GM20000 (cell line): ENCODE data around the gene RASGRP3.
A peak's percentile ranks its signal among the peaks of the same experiment; 100 is the strongest.

Source experiments
- DNase-seq: peaks from one replicate; pipeline ENCODE4 v3.0.0; 2012; ENCODE audit warnings: low spot score
- CTCF ChIP-seq: IDR thresholded peaks from 2 replicates; pipeline ENCODE4 v1.5.1; 2012; ENCODE audit warnings: mild to moderate bottlenecking, control low read depth; ENCODE audit errors: extremely low read depth, missing control alignments

Gene RASGRP3

DNA sequence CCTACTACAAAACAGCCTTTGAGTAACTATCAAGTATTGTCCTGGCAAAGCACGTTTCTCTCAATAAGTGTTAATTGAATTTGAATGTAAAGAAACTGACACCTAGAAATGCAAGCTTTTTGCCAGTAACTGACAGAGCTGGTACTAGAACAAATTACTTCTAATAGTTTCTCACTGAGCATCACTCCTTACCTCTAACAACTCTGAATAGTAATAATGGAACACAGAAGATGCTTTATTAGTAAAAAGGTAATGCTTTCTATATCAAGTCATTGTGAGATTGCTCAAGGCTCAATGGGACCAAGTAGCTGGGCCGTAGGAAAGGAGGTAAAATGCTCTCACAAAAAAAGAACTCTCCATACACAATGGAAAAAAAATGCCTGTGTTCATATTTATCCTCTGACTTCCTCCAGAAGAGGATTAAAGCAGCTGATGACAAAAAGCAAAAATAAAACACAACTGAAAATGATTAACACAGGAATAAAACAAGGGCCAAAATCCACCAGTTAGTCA is 11.8 kb downstream of the RASGRP3 start:
- DNase-seq: no peak
- no peak for TF ChIP-seq CTCF

DNA sequence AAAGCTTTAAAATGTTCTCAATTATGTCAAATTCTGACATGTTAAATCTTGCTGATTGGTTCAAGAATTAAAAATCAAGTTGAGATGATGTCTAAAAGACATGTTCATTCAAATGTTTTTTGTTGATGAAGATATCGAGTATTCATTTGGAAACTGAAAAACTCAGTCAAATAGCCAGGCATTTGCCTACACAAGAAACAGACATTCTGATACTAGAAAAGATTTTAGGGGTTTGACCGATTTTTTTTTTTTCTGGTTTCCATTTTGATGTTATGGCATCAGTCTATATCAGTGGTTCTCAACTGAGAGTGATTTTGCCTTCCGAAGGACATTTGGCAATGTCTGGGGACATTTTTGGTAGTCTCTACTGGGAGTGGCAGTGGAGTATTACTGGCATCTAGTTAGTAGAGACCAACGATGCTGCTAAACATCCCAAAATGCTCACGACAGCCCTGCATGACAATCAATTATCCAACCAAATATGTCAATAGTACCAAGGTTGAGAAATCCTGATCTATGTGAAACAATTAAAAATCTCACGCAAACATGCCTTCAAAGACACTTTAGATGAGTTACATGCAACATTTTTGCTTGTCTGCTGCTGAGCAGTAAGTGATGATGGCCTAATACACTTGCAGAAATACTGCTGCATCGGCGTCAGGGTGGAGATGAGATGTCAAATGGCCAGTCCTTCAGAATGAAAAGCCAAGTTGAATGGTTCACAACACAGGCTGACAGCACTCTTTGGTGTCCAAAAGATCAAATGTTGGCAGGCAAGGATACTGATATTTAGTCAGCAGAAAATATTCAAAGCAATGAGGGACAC is 12.5 kb downstream of the RASGRP3 start:
- no peak for TF ChIP-seq CTCF
- peak; percentile 42 for DNase-seq

DNA sequence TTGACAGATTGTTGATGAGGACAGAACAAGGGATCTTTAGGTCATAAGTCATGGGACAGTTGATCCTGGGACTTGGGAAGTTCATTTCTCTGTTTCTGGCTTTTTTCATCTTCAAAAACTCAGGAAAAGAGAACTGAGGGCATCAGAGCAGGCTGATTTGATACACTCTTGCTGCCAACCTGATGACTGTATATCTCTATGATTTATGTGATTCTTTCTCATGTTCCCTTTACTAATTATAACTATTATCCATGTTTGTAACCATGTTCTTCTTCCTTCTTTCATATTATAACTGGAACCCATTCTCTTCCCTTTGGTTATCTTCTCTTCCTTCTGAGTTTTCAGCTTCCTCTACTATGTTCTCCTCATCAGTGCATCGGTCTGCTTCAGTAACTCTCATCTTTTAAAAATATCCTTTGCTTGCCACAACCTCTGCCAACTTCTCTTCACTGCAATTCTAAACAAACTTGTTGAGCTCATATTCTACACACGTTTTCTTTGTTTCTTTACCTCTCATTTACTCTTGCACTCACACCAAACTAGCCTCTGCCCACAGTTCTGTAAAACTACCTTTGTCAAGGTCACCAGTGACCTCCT is 13.5 kb downstream of the RASGRP3 start:
- DNase-seq: no peak
- no peak for TF ChIP-seq CTCF

DNA sequence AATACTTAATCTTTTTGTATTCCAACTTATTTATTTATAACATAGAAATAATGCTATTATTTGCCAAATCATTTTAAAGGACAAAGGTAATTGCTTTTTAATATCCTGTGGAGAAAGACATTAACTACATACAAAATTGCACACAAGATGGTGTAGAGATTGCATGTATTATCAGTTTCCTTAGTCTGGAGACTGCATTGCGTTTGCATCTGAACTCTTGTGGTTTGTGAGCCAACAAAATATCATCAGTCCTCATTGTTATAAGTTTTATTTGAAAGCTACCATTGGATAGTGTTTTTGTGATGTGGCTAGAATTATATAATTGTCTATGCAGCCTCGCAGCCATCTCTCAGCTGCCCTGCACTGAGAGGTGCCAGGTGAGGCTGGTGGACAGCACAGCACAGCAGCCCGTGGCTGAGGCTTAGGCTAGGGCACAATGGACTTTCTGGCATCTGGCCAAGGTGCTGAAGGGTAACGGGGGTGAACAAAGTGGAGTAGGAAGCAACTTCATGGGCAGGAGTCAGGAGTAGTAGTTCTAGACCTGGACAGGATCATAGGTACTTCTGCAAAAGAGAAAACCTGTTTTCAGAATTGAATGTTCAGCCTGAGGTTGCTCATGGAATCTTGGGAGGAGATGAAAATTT is 15.1 kb downstream of the RASGRP3 start:
- DNase-seq: no peak
- TF ChIP-seq CTCF: no peak

GRCh38 chr2:33492399-33493134 is 16.1 kb downstream of the RASGRP3 start:
- no peak for DNase-seq

GRCh38 chr2:33494155-33494779 is 17.8 kb downstream of the RASGRP3 start:
- no peak for DNase-seq
- no peak for TF ChIP-seq CTCF

More at GRCh38 chr2:33492399-33493134, 16.1 kb downstream of the RASGRP3 start:
- TF ChIP-seq CTCF: no peak
